ENCODE measurements around the gene GPR15. TPM values are rescaled to one million over a fixed set of nuclear protein-coding genes. Genes with fewer than 3 reads are reported as not detected.

GPR15 gene
- total and polyA plus RNA-seq, 2 experiments from 2014 or later, result not detected

- Histone ChIP-seq H3F3A (ENCODE audit: insufficient read depth) (peaks cover 3% of the 10 kb centered on the region), H3K4me3 (no peak overlapping the region), H3K4me1 (ENCODE audit: insufficient read depth) (peaks cover 8% of the 10 kb centered on the region; the same call in 1 of the 2 replicates), H2AFZ (no peak overlapping the region), H3K79me2 (ENCODE audit: insufficient read depth) (no peaks in the 10 kb centered on the region), H3K4me2 (ENCODE audit: unreplicated experiment) (no peak overlapping the region), H3K9me3 (ENCODE audit: low read depth) (no peaks in the 10 kb centered on the region), H3K27me3 (replicated peaks; ENCODE audit: insufficient read depth) (no peaks in the 10 kb centered on the region), H3K27ac (no peak overlapping the region), H3K36me3 (ENCODE audit: low read depth) (peaks cover 22% of the 10 kb centered on the region; the same call in 1 of the 2 replicates), H3K9ac (no peak overlapping the region), H4K20me1 (ENCODE audit: insufficient read depth) (no peaks in the 10 kb centered on the region), H3K9me2 (ENCODE audit: insufficient read depth) (no peaks in the 10 kb centered on the region)
- in situ Hi-C loops (cut with MboI), result no loop called here
- WGBS, 2 experiments (ENCODE audit: low coverage in 1 of 2, low lambda C conversion rate in 2 of 2, missing lambda C conversion rate in 2 of 2), result 92 to 95% methylated on average over 4 of the region's 4 CpGs
- TF ChIP-seq EZH2 (IDR thresholded peaks at IDR 0.05; ENCODE audit: insufficient read depth, poor library complexity, severe bottlenecking) (no peak), EZH2phosphoT487 (IDR thresholded peaks at IDR 0.05; ENCODE audit: insufficient read depth, low read depth) (no peak)
- DNase-seq, result no peak
Measured at GRCh38 chr3:98583766-98584165, 52.0 kb downstream of the GPR15 start.

Small RNA genes lying within 50 kb of the gene (small RNA-seq; reads per million reads assigned to genes)
- gene RPL38P4 (ENCODE audit: low read depth, low replicate concordance), result not detected

Other genes starting within 250 kb of the GPR15 start
- not detected in 2 replicates for gene OR5H2, start 249.5 kb upstream of the GPR15 start, total RNA-seq (2014; rRNA removed; shearing (Covaris generic))
- not detected in 2 replicates for gene OR5H2, start 249.5 kb upstream of the GPR15 start, polyA plus RNA-seq (2016; fragmentation: Nextera tagmentation; extraction: Ambion mirVana)
- not detected in 2 replicates for gene OR5K4, start 178.1 kb upstream of the GPR15 start, total RNA-seq (2014; rRNA removed; shearing (Covaris generic))
- gene OR5K4, start 178.1 kb upstream of the GPR15 start, polyA plus RNA-seq (2016; fragmentation: Nextera tagmentation; extraction: Ambion mirVana), result not detected in 2 replicates
- not detected in 2 replicates for gene OR5K3, start 141.3 kb upstream of the GPR15 start, total RNA-seq (2014; rRNA removed; shearing (Covaris generic))
- not detected in 2 replicates for gene OR5K3, start 141.3 kb upstream of the GPR15 start, polyA plus RNA-seq (2016; fragmentation: Nextera tagmentation; extraction: Ambion mirVana)
- not detected in 2 replicates for gene OR5K1, start 68.8 kb upstream of the GPR15 start, total RNA-seq (2014; rRNA removed; shearing (Covaris generic))
- gene OR5K1, start 68.8 kb upstream of the GPR15 start, polyA plus RNA-seq (2016; fragmentation: Nextera tagmentation; extraction: Ambion mirVana), result not detected in 2 replicates
- not detected in 2 replicates for gene OR5K2, start 34.3 kb upstream of the GPR15 start, total RNA-seq (2014; rRNA removed; shearing (Covaris generic))
- gene OR5K2, start 34.3 kb upstream of the GPR15 start, polyA plus RNA-seq (2016; fragmentation: Nextera tagmentation; extraction: Ambion mirVana), result not detected in 2 replicates
- gene CLDND1, start 9.1 kb upstream of the GPR15 start, total RNA-seq (2014; rRNA removed; shearing (Covaris generic)), result 46.4 and 51.3 TPM in 2 replicates
- gene CLDND1, start 9.1 kb upstream of the GPR15 start, polyA plus RNA-seq (2016; fragmentation: Nextera tagmentation; extraction: Ambion mirVana), result 59.2 and 60.7 TPM in 2 replicates
- 33.6 and 34.3 TPM in 2 replicates for gene CPOX, start 61.6 kb downstream of the GPR15 start, total RNA-seq (2014; rRNA removed; shearing (Covaris generic))
- 9.2 and 10.1 TPM in 2 replicates for gene CPOX, start 61.6 kb downstream of the GPR15 start, polyA plus RNA-seq (2016; fragmentation: Nextera tagmentation; extraction: Ambion mirVana)
- not detected in 2 replicates for gene ST3GAL6, start 231.4 kb downstream of the GPR15 start, total RNA-seq (2014; rRNA removed; shearing (Covaris generic))
- gene ST3GAL6, start 231.4 kb downstream of the GPR15 start, polyA plus RNA-seq (2016; fragmentation: Nextera tagmentation; extraction: Ambion mirVana), result 0.56 and 1.9 TPM in 2 replicates